Uterus (tissue), 4 donors: Measurements from ENCODE around the gene KRT33A. TPM values are rescaled to one million over a fixed set of nuclear protein-coding genes. Genes with fewer than 3 reads are reported as not detected.

Experiments
- DNase-seq, 2 donors: peaks; one replicate each; pipeline ENCODE4 v3.0.0-alpha.2; 2019 to 2020
- H3K27ac ChIP-seq, 2 donors: fragments of 200-600 bp; sonication (generic); 1 replicate in 1 of 2; 2 replicates in 1 of 2; pipeline ENCODE4 v1.5.1; 2016 to 2018
- H3K27me3 ChIP-seq, 2 donors: fragments of 200-600 bp; sonication (generic); one replicate each; pipeline ENCODE4 v1.5.1; 2018 to 2019; ENCODE audit warnings: control low read depth in 1 of 2
- H3K36me3 ChIP-seq, 2 donors: fragments of 200-600 bp; sonication (generic); one replicate each; pipeline ENCODE4 v1.5.1; 2019; ENCODE audit warnings: control low read depth in 1 of 2
- H3K4me1 ChIP-seq, 2 donors: fragments of 200-600 bp; sonication (generic); one replicate each; pipeline ENCODE4 v1.5.1; 2018 to 2019; ENCODE audit warnings: control low read depth in 1 of 2
- H3K4me3 ChIP-seq, 2 donors: fragments of 200-600 bp; sonication (generic); 1 replicate in 1 of 2; 2 replicates in 1 of 2; pipeline ENCODE4 v1.5.1; 2018 to 2019; ENCODE audit warnings: mild to moderate bottlenecking in 1 of 2
- H3K9me3 ChIP-seq, 2 donors: fragments of 200-600 bp; sonication (generic); one replicate each; pipeline ENCODE4 v1.5.1; 2019; ENCODE audit warnings: control low read depth in 1 of 2
- POLR2A ChIP-seq, 2 donors: fragments of 450-650 bp; IDR thresholded peaks; one replicate each; pipeline ENCODE4 v1.6.1; 2016; ENCODE audit warnings: antibody characterized with exemption in 2 of 2, mild to moderate bottlenecking in 1 of 2, moderate library complexity in 1 of 2
- intact Hi-C: fragments of 100-400 bp; cut with DNase I; formaldehyde crosslinking; loops from one replicate; pipeline ENCODE4 v1.15.1; 2023; ENCODE audit warnings: low total_unique reads
- total RNA-seq, 4 donors: library from RNA; depleted of rRNA in 3 of 4; stranded (reverse); fragments of >200 nt in 3 of 4; gene quantifications; one replicate each; pipeline versions ENCODE4 v1.1.0 to v1.2.4, GENCODE V29; 2014 to 2023
- TF ChIP-seq, protein P1 (sequence below), 4 experiments: fragments of 200-600 bp in 2 of 4; fragments of 450-650 bp in 2 of 4; sonication (generic) in 2 of 4; IDR thresholded peaks; one replicate each; pipeline ENCODE4 v1.5.1; 2016 to 2019; ENCODE audit warnings: antibody characterized with exemption in 4 of 4, mild to moderate bottlenecking in 2 of 4, moderate library complexity in 1 of 4
- donor health status: DM: yes; HTN: yes; CAD: no.

Gene KRT33A
- total RNA-seq, 4 donors from 2014 or later: not detected

DNA sequence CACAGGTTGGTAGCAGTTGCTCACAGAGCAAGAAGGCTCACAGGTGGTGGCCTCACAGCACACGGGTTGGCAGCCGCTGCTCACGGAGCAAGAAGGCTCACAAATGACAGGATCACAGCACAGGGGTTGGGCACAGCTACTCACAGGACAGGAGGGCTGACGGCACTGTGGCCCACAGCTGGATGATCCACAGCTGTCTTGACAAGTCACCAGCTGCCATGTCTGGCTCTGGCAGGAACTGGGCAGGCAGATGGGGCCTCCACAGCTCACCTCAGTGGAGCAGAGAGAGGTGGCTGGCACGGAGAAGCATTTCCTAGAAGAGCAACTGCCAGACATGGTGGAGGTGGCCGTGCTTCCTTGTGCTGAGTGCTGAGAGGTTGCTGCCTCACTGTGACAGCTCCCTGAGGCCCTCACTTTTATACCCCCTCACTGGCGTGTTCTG lies 41.7 kb downstream of the KRT33A start, which contains the start of gene KRTAP16-1:
KRTAP16-1 (minus strand) TSS at position 392 of the 442 bp plus-strand sequence; CDS start at position 336, 56 bp downstream.
- no peak within 1 kb of the TSS for H3K27ac ChIP-seq
- intact Hi-C loops: no loop called here
- no peak within 1 kb of the TSS for H3K4me3 ChIP-seq
- H3K36me3 ChIP-seq: no peaks in the 10 kb centered on the region
- TF ChIP-seq, protein P1, sequence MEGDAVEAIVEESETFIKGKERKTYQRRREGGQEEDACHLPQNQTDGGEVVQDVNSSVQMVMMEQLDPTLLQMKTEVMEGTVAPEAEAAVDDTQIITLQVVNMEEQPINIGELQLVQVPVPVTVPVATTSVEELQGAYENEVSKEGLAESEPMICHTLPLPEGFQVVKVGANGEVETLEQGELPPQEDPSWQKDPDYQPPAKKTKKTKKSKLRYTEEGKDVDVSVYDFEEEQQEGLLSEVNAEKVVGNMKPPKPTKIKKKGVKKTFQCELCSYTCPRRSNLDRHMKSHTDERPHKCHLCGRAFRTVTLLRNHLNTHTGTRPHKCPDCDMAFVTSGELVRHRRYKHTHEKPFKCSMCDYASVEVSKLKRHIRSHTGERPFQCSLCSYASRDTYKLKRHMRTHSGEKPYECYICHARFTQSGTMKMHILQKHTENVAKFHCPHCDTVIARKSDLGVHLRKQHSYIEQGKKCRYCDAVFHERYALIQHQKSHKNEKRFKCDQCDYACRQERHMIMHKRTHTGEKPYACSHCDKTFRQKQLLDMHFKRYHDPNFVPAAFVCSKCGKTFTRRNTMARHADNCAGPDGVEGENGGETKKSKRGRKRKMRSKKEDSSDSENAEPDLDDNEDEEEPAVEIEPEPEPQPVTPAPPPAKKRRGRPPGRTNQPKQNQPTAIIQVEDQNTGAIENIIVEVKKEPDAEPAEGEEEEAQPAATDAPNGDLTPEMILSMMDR (IDR thresholded peaks at IDR 0.05): no peak
- no peak for TF ChIP-seq POLR2A (IDR thresholded peaks at IDR 0.05)
- H3K9me3 ChIP-seq: no peaks in the 10 kb centered on the region
- DNase-seq: no peak
- no peaks in the 10 kb centered on the region for H3K27me3 ChIP-seq
- H3K4me1 ChIP-seq: no peaks in the 10 kb centered on the region

DNA sequence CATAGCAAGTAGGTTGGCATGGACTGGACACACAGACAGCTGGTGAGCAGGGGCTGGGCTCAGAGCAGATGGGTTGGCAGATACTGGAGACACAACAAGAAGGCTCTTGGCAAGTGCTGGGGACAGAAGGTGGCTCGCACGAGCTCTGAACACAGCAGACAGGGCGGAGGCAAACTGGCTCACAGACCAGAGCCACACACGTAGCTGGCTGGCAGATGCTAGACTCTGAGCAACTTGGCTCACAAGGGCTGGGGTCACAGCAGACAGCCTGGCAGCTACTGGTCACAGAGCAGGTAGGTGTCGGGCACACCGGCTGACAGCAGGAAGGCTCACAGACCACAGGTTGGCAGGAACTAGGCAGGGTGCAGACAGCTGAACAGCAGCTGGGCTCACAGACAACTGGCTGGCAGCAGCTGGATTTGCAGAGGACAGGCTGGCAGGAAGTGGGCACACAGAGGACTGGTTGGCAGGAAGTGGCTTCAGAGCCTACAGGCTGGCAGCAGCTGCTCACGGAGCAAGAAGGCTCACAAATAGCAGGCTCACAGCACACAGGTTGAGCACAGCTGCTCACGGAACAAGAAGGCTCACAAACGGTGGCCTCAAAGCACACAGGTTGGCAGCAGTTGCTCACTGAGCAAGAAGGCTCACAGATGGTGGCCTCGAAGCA lies 42.2 kb downstream of the KRT33A start:
- DNase-seq: no peak
- Histone ChIP-seq H3K4me1 (no peaks in the 10 kb centered on the region), H3K9me3 (no peaks in the 10 kb centered on the region), H3K27me3 (no peaks in the 10 kb centered on the region), H3K27ac (no peak overlapping the region), H3K36me3 (no peaks in the 10 kb centered on the region), H3K4me3 (no peak overlapping the region)
- TF ChIP-seq, protein P1 (IDR thresholded peaks at IDR 0.05): no peak
- no peak for TF ChIP-seq POLR2A (IDR thresholded peaks at IDR 0.05)
- intact Hi-C loops: no loop called here

DNA sequence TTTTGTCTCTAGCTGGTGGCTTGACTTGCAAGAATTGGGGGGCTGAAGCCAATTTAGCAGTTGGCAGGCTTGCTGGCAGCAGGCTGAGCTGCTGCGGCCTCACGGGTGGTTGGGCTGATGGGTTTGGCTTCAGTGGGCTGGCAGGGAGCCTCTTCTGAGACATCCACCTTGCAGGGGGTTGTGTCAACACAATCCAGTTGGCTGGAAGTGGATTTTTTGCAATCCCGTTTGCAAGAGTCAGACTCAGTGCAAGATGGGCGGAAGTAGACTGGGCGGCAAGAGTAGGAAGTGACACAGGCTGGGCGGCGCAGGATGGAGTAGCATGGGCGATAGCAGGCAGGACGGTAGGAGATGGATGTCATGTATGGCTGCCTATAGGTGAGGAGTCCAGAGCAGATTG lies 43.0 kb downstream of the KRT33A start:
- no peak overlapping the region for H3K4me3 ChIP-seq
- TF ChIP-seq POLR2A (IDR thresholded peaks at IDR 0.05): no peak
- TF ChIP-seq, protein P1 (IDR thresholded peaks at IDR 0.05): no peak
- intact Hi-C loops: no loop called here
- H3K27ac ChIP-seq: no peak overlapping the region
- no peak for DNase-seq
- H3K4me1 ChIP-seq: no peaks in the 10 kb centered on the region
- H3K27me3 ChIP-seq: no peaks in the 10 kb centered on the region
- H3K36me3 ChIP-seq: no peaks in the 10 kb centered on the region
- no peaks in the 10 kb centered on the region for H3K9me3 ChIP-seq

DNA sequence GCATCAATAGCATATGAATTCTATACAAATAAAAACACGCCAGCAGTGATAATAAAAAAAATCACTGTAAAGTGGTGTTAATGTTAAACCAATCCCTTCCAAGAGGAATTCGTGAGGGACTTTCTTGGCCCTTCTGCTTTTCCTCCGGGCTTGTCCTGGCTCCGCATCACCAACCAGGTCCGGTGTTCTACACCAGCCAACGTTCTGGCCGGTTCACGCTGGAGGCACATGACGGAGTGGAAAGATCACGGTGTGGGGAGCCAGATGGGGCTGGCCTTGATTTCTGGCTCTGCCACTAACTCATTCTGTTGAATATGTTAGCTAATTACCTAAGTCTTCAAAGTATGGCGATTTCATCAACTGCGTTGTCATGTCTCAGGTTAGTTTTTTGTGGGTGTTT lies 46.5 kb downstream of the KRT33A start:
- TF ChIP-seq, protein P1 (IDR thresholded peaks at IDR 0.05): no peak
- TF ChIP-seq POLR2A (IDR thresholded peaks at IDR 0.05): no peak
- no peak for DNase-seq

DNA sequence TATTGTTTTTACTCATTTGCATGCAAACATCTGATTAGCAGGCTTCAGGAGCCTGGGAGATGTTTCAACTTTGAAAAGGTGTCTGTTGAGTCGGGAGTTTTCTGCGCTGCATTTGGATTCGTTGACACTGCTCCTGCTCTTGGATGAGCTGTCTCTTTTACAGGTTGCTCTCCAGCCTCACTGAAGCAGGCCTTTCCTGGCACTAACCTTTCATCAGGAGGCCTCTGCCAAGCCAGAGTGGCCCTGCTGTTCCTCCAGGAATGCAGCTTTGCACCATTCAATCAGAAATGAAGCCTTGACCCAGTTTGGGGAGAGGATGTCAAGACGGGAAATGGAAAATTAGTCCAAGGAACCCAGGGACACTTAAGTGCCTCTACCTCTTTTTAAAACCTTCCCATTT lies 47.6 kb downstream of the KRT33A start:
- Histone ChIP-seq H3K27me3 (no peaks in the 10 kb centered on the region), H3K36me3 (no peaks in the 10 kb centered on the region), H3K27ac (no peak overlapping the region), H3K4me1 (no peaks in the 10 kb centered on the region), H3K4me3 (no peak overlapping the region), H3K9me3 (no peaks in the 10 kb centered on the region)
- no peak for DNase-seq
- intact Hi-C loops: no loop called here
- TF ChIP-seq, protein P1 (IDR thresholded peaks at IDR 0.05): no peak
- TF ChIP-seq POLR2A (IDR thresholded peaks at IDR 0.05): no peak

More for the DNA sequence above, 46.5 kb downstream of the KRT33A start:
- intact Hi-C loops: no loop called here
- no peaks in the 10 kb centered on the region for H3K4me1 ChIP-seq
- no peak overlapping the region for H3K27ac ChIP-seq
- no peaks in the 10 kb centered on the region for H3K9me3 ChIP-seq
- no peak overlapping the region for H3K4me3 ChIP-seq
- H3K27me3 ChIP-seq: no peaks in the 10 kb centered on the region
- no peaks in the 10 kb centered on the region for H3K36me3 ChIP-seq
